ENCODE data around the gene PTPRU.

GRCh38 chr1:29355375-29355774 lies 119.1 kb downstream of the PTPRU start:
- TF ChIP-seq CTCF (IDR thresholded peaks at IDR 0.05) (no peak), POLR2A (IDR thresholded peaks at IDR 0.05) (no peak)
